Islet precursor cell (in vitro differentiated cells): ENCODE data around the gene BRCC3.
"Not testable (repeated sequence)": the region's sequence is repeated elsewhere in the genome, so short reads cannot be mapped to it uniquely, and the experiment has no call there.

Source experiments
- DNase-seq: peaks from one replicate; pipeline ENCODE4 v3.0.0-alpha.2; 2018

BRCC3 gene

GRCh38 chrX:155061760-155062159, 9.5 kb upstream of the BRCC3 start:
- no peak for DNase-seq

GRCh38 chrX:155065035-155065734, 6.1 kb upstream of the BRCC3 start:
- DNase-seq, result no peak

GRCh38 chrX:155068165-155068564, 3.1 kb upstream of the BRCC3 start:
- DNase-seq, result peak; percentile 63

- no peak for DNase-seq
Measured at GRCh38 chrX:155069414-155069813, 1.9 kb upstream of the BRCC3 start.

GRCh38 chrX:155070038-155070437, 1.3 kb upstream of the BRCC3 start:
- no peak for DNase-seq

- no peak for DNase-seq
Measured at GRCh38 chrX:155070663-155070974, 689 bp upstream of the BRCC3 start.

GRCh38 chrX:155071694-155072280, 479 bp downstream of the BRCC3 start:
- no peak for DNase-seq

GRCh38 chrX:155086202-155086840, 15.0 kb downstream of the BRCC3 start:
- DNase-seq, result peak; percentile 54

- DNase-seq, result no peak
Measured at GRCh38 chrX:155086961-155087735, 15.8 kb downstream of the BRCC3 start.

- no peak for DNase-seq
Measured at GRCh38 chrX:155094468-155095061, 23.3 kb downstream of the BRCC3 start.

- DNase-seq, result no peak
Measured at GRCh38 chrX:155105919-155106318, 34.6 kb downstream of the BRCC3 start.

GRCh38 chrX:155108427-155108826, 37.1 kb downstream of the BRCC3 start:
- no peak for DNase-seq

- DNase-seq, result no peak
Measured at GRCh38 chrX:155112171-155112570, 40.9 kb downstream of the BRCC3 start.

- DNase-seq, result no peak
Measured at GRCh38 chrX:155113097-155113496, 41.8 kb downstream of the BRCC3 start.

GRCh38 chrX:155115174-155115819, 44.0 kb downstream of the BRCC3 start:
- DNase-seq, result no peak

GRCh38 chrX:155127465-155127864, 56.2 kb downstream of the BRCC3 start:
- DNase-seq, result no peak

- DNase-seq, result no peak
Measured at GRCh38 chrX:155127940-155128339, 56.6 kb downstream of the BRCC3 start.

GRCh38 chrX:155132110-155132509, 60.8 kb downstream of the BRCC3 start:
- DNase-seq, result no peak

GRCh38 chrX:155134255-155134654, 62.9 kb downstream of the BRCC3 start:
- no peak for DNase-seq

GRCh38 chrX:155143959-155144548, 72.7 kb downstream of the BRCC3 start:
- DNase-seq, result no peak

GRCh38 chrX:155144926-155145325, 73.6 kb downstream of the BRCC3 start:
- no peak for DNase-seq

- DNase-seq, result not testable (repeated sequence)
Measured at GRCh38 chrX:155147612-155148011, 76.3 kb downstream of the BRCC3 start.
